GM12801 (cell line): ENCODE results near the gene TP53I13.

ENCODE experiments used
- CTCF ChIP-seq: IDR thresholded peaks from one replicate; pipeline ENCODE4 v1.5.1; 2011; ENCODE audit warnings: control low read depth; ENCODE audit not compliant: insufficient read length; ENCODE audit errors: extremely low read depth

Gene TP53I13

GRCh38 chr17:29562615-29563014, 5.9 kb upstream of the TP53I13 start:
- TF ChIP-seq CTCF: no peak

- no peak for TF ChIP-seq CTCF
Measured at GRCh38 chr17:29563816-29564215, 4.7 kb upstream of the TP53I13 start.

DNA sequence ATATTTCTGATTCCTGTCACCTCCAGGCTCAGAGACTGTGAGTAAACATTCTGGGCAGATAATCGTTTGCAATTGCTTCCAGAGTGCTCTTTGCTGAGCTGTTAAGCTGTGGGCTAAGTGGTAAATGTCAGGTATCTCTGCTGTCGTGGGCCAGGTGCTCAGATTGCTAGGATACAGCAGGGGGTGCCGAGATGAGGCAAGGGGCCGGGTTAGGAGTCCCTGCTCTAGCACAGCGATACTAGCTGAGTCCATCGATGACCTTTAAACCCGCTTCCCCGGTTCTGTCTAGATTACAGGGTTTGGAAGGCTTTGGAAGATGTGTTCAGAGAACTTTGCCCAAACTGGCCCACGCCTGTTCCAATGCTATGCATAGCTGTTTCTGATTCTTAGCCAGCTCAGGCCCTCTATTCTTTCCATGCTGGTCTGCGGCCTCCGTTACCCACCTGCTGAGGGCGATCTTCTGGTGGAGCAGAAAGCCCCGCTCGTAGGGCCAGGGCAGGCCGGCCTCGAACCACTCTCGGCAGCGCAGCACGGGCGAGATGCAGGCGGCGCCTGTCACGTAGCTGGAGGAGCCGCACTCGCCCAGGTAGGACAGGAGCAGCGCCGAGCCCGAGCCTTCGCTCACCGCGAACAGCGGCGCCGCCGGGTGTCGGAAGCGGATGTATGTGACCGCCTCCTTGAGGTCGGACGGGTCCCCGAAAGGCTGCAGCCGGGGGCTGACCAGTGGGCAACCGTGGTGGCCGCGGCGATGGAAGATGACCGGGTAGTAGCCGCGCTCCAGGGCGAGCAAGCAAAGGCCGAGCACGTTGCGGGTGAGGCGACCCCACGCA, 2.6 kb upstream of the TP53I13 start:
- no peak for TF ChIP-seq CTCF

GRCh38 chr17:29566473-29567303, 1.8 kb upstream of the TP53I13 start, which contains the start of gene ABHD15:
TSS of gene ABHD15 (minus strand) at chr17:29567037. CDS start at chr17:29566966, 71 bp downstream.
- no peak for TF ChIP-seq CTCF

DNA sequence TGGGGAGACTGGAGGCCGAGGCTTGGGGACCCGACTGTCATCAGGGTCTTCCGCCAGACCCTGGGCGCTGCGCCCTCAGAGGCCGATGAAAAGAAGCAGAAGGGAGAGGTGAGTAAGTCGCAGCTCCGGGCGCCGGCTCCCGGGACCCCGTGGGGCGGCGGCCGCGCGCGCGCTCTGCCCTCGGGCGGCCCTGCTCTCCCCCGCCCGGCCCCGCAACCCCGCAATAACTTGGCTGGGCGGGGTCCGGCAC, 1.3 kb upstream of the TP53I13 start:
- no peak for TF ChIP-seq CTCF

DNA sequence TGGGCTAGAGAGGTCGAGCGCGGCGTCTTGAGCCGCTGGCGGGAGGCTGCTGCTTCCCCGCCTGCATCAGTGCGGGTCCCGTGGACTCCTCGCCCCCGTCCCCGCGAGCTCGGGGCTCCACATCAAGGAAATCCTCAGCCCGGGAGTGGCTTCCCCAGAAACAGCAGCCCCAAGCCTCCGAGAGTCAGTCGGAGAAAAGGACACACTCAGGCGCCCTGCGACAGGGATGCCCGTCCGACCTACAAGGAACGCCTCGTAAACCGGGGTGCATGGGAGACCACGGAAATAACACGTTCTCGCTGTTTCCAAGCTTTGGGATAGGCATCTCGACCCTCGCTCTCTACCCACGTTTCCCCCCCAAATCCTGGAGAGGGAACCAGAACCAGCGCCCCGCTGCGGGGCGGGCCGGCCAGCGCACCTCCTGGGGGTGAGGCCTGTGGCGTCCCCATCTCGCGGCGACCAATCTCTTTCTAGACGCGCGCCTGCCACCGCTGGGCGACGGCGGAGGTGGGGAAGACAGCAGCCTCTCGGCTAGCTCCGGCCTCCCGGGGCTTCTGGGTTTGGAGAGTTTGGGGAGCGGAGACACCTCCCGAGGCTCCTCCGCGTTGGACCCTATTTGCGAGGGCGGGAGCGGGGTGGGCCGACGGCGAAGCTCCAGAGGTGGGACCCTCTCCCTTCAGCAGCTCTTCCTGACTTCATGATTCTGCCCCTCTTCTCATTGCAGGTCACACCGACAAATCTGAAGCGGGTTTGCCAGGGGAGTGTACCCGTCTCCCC, 759 bp upstream of the TP53I13 start:
- TF ChIP-seq CTCF: no peak

GRCh38 chr17:29569245-29569950, 897 bp downstream of the TP53I13 start:
- TF ChIP-seq CTCF: no peak
